Common myeloid progenitor, CD34-positive (primary cell): ENCODE results near the gene ARHGAP1.

Source experiments
- CTCF ChIA-PET: fragments of 350-600 bp; sonication (Branson Sonifier 250); formaldehyde crosslinking; loops from one replicate; lab custom pipeline; 2021; ENCODE audit warnings: antibody characterized with exemption; lab: Charles Lee
- POLR2A ChIA-PET: fragments of 350-600 bp; sonication (Branson Sonifier 250); formaldehyde crosslinking; loops from one replicate; lab custom pipeline; 2021; ENCODE audit warnings: antibody characterized with exemption; lab: Charles Lee
- DNase-seq, 3 donors: peaks; one replicate each; pipeline versions ENCODE4 v3.0.0 to v3.0.0-alpha.2; 2013
- H3K27ac ChIP-seq, 2 experiments: 1 replicate in 1 of 2; 2 replicates in 1 of 2; pipeline ENCODE4 v1.7.0; 2013; ENCODE audit warnings: inconsistent platforms in 2 of 2, low read length in 2 of 2, mild to moderate bottlenecking in 2 of 2, low read depth in 1 of 2, moderate library complexity in 1 of 2; ENCODE audit not compliant: severe bottlenecking in 2 of 2, insufficient read depth in 1 of 2, poor library complexity in 1 of 2
- H3K27me3 ChIP-seq, 5 experiments: replicated peaks in 2 of 5; 1 replicate in 3 of 5; 2 replicates in 2 of 5; pipeline versions ENCODE4 v1.6.1 to v1.7.0; 2013; ENCODE audit warnings: low read length in 4 of 5, mild to moderate bottlenecking in 2 of 5, moderate library complexity in 2 of 5, inconsistent platforms in 1 of 5; ENCODE audit not compliant: insufficient read depth in 5 of 5, control insufficient read depth in 4 of 5
- H3K36me3 ChIP-seq, 4 experiments: 1 replicate in 2 of 4; 2 replicates in 2 of 4; pipeline versions ENCODE4 v1.6.1 to v1.7.0; 2013; ENCODE audit warnings: low read length in 3 of 4, control low read depth in 1 of 4, mild to moderate bottlenecking in 1 of 4; ENCODE audit not compliant: control insufficient read depth in 4 of 4, insufficient read depth in 4 of 4
- H3K4me1 ChIP-seq, 4 experiments: 1 replicate in 3 of 4; 2 replicates in 1 of 4; pipeline versions ENCODE4 v1.6.1 to v1.7.1; 2013; ENCODE audit warnings: low read length in 3 of 4, mild to moderate bottlenecking in 3 of 4, control low read depth in 1 of 4, inconsistent platforms in 1 of 4, moderate library complexity in 1 of 4; ENCODE audit not compliant: control insufficient read depth in 4 of 4, insufficient read depth in 4 of 4; ENCODE audit errors: control extremely low read depth in 1 of 4
- H3K4me3 ChIP-seq, 7 experiments: 1 replicate in 4 of 7; 2 replicates in 3 of 7; pipeline versions ENCODE4 v1.5.1 to v1.7.0; 2013; ENCODE audit warnings: mild to moderate bottlenecking in 7 of 7, low read length in 6 of 7, moderate library complexity in 6 of 7, inconsistent platforms in 2 of 7, low read depth in 2 of 7, control low read depth in 1 of 7; ENCODE audit not compliant: insufficient read depth in 4 of 7, control insufficient read depth in 1 of 7; ENCODE audit errors: extremely low read depth in 1 of 7
- H3K9me3 ChIP-seq, 5 experiments: 1 replicate in 4 of 5; 2 replicates in 1 of 5; pipeline versions ENCODE4 v1.6.1 to v1.7.1; 2013; ENCODE audit warnings: low read length in 4 of 5, mild to moderate bottlenecking in 2 of 5, inconsistent platforms in 1 of 5, low read depth in 1 of 5, moderate library complexity in 1 of 5; ENCODE audit not compliant: control insufficient read depth in 4 of 5, insufficient read depth in 2 of 5; ENCODE audit errors: control extremely low read depth in 1 of 5
- WGBS: methylation state at CpG from one replicate; pipeline ENCODE4 v1.1.5; 2013; ENCODE audit not compliant: insufficient coverage; 5-methylcytosine and 5-hydroxymethylcytosine counted together

Gene ARHGAP1

DNA sequence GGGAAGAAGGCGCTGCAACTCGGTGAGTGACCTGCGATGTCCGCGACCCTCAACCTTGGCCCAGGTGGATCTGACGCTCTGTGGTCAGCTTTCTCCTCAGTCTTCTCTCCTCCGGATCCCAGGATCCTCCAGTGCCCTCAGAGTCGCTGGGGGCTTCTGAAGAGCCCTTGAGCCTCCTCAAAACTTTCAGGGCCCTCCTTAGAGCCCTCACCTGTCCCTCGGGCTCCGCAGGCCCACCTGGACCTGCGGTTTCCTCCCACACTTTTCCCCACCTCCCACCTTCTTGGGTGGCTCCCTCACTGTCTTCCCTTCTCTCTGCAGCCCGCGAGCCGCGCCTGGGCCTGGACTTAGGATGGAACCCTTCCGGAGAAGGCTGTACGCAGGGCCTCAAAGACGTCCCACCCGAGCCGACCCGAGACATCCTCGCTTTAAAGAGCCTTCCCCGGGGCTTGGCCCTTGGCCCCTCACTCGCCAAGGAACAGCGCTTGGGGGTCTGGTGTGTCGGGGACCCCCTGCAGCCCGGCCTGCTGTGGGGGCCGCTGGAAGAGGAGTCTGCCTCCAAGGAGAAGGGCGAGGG lies 747 bp upstream of the ARHGAP1 start:
- peaks cover 9 to 48% (median 38%) of the 10 kb centered on the region in 4 experiments for H3K36me3 ChIP-seq
- peak overlapping the region; percentile 85 to 96 for H3K27ac ChIP-seq

DNA sequence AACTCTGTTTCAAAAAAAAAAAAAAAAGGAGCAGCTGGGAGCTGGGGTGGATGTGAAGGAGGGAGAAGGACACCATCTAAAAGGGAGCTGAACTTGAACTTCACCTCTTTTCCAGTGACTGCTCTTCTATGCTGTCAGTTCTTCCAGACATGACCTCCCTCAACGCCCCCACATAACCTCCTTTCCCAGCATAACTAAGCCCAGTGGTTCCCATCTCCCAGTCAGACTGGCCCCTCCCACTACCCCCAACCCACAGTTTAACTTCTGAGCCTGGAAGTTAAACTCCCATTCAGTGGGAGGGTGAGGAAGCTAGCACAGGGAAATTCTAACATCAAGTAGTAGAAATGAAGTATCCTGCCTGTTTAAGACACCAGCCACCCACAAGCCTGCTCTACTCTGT lies 1.8 kb downstream of the ARHGAP1 start:
- H3K9me3 ChIP-seq = no peaks in the 10 kb centered on the region
- WGBS = 100% methylated on average over 1 of the region's 1 CpG
- ChIA-PET CTCF (interaction anchor here (0.7 to 1.8 kb wide), 3 partner anchors 20 to 27 kb away, joined by 3 to 5 read pairs (median 4); no protein-coding TSS in a partner anchor), POLR2A (no interaction called here)
- no peak for DNase-seq
- peaks cover 5 to 48% (median 39%) of the 10 kb centered on the region in 4 experiments for H3K36me3 ChIP-seq
- H3K4me3 ChIP-seq = no peak overlapping the region
- H3K27ac ChIP-seq = no peak overlapping the region
- peaks cover 3 to 28% (median 26%) of the 10 kb centered on the region in 4 experiments for H3K4me1 ChIP-seq
- H3K27me3 ChIP-seq = no peaks in the 10 kb centered on the region

More for the DNA sequence above, 747 bp upstream of the ARHGAP1 start:
- no peaks in the 10 kb centered on the region for H3K27me3 ChIP-seq
- H3K9me3 ChIP-seq = no peaks in the 10 kb centered on the region
- ChIA-PET CTCF (interaction anchor here (0.9 to 1.8 kb wide), 4 partner anchors 9 to 42 kb away, joined by 3 to 4 read pairs (median 3); no protein-coding TSS in a partner anchor), POLR2A (interaction anchor here (1.2 to 2.0 kb wide), 2 partner anchors 16 to 30 kb away, joined by 3 to 13 read pairs; no protein-coding TSS in a partner anchor)
- peaks cover 3 to 28% (median 26%) of the 10 kb centered on the region in 4 experiments for H3K4me1 ChIP-seq
- peak overlapping the region; percentile 59 to 100 (median 97) for H3K4me3 ChIP-seq
- WGBS = 0% methylated on average over 23 of the region's 29 CpGs
- no peak for DNase-seq

DNA sequence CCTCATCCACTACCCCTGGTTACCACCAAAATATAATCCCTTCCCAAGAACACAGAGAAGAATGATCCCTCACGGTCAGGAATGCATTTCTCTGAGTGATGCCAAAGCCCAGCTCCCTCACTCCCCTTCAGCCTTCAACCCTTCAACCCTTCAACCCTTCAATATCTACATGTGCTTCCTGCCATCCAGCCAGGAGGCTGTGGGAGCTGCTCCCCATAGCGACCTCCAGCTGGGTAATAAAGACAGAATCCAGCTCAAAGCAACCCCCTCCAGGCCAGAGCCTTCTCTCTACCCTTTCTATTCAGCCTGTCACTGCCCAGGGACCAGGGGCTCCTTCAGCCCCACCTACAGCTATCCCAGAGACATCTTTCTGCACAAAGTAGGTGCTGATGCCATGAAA lies 2.7 kb downstream of the ARHGAP1 start:
- POLR2A ChIA-PET = interaction anchor here (0.6 kb wide), 1 partner anchor 12 kb away, joined by 3 read pairs; no protein-coding TSS in a partner anchor
- Histone ChIP-seq H3K4me1 (peaks cover 3 to 28% (median 24%) of the 10 kb centered on the region in 4 experiments), H3K27ac (peak overlapping the region in 1 of 2 experiments; percentile 9), H3K36me3 (peaks cover 5 to 45% (median 37%) of the 10 kb centered on the region in 4 experiments), H3K27me3 (no peaks in the 10 kb centered on the region), H3K4me3 (no peak overlapping the region), H3K9me3 (no peaks in the 10 kb centered on the region)
- DNase-seq = no peak
- CTCF ChIA-PET = interaction anchor here (0.9 to 1.8 kb wide), 2 partner anchors 19 to 26 kb away, joined by 3 to 5 read pairs; no protein-coding TSS in a partner anchor
- WGBS = no CpG with 5 or more reads among the region's 2 CpGs

DNA sequence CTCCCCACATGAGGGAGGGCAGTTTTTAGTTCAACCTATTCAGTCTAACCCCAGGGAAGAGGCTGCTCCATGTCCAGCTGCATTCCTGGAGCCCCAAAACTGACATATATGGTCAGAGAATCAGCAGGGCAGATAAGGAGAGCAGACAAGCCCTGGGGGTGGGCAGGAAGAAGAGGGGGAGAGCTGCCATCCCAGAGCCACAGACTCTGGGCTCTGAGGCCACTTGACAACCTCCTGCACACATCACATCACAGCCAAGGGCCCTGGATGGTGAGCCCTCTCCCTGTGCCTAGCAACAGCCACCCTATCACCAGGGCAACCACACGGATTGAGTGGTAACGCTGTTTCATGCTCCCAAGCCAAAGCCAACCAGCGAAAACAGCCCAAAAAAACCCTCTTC lies 3.1 kb downstream of the ARHGAP1 start:
- H3K4me3 ChIP-seq = no peak overlapping the region
- CTCF ChIA-PET = interaction anchor here (0.6 to 3.2 kb wide), 4 partner anchors 13 to 28 kb away, joined by 3 to 13 read pairs (median 4); no protein-coding TSS in a partner anchor

DNA sequence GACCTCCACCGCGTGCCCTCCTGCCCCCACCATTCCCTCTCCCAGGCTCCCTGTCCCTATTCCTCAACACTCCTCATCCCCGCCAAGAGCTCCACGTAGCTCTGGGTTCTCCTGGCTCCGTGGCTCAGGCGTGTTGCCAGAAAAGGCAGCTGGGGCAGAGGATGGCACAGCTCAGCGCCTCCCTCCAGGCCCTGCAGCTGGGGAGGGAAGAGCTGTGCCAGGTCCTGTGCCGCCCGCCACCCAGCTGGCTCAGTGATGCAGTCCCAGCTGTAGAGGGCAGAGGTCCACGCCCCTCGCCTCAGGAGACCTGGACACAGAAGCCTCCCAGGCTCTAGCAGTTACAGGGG lies 4.2 kb downstream of the ARHGAP1 start:
- POLR2A ChIA-PET = no interaction called here
- Histone ChIP-seq H3K4me1 (peaks cover 0 to 16% (median 12%) of the 10 kb centered on the region in 4 experiments), H3K27me3 (no peaks in the 10 kb centered on the region), H3K27ac (no peak overlapping the region), H3K36me3 (peaks cover 7 to 49% (median 40%) of the 10 kb centered on the region in 4 experiments), H3K9me3 (no peaks in the 10 kb centered on the region), H3K4me3 (no peak overlapping the region)
- WGBS = 97% methylated on average over 11 of the region's 11 CpGs
- DNase-seq = no peak
- CTCF ChIA-PET = interaction anchor here (1.0 to 3.2 kb wide), 3 partner anchors 21 to 27 kb away, joined by 4 to 13 read pairs (median 5); no protein-coding TSS in a partner anchor

More for the DNA sequence above, 3.1 kb downstream of the ARHGAP1 start:
- Histone ChIP-seq H3K27me3 (no peaks in the 10 kb centered on the region), H3K36me3 (peaks cover 5 to 44% (median 34%) of the 10 kb centered on the region in 4 experiments), H3K9me3 (no peaks in the 10 kb centered on the region), H3K4me1 (peaks cover 3 to 25% (median 20%) of the 10 kb centered on the region in 4 experiments), H3K27ac (peak overlapping the region in 1 of 2 experiments; percentile 9)
- no peak for DNase-seq
- POLR2A ChIA-PET = interaction anchor here (0.6 kb wide), 1 partner anchor 12 kb away, joined by 3 read pairs; no protein-coding TSS in a partner anchor
- 100% methylated on average over 2 of the region's 3 CpGs for WGBS

DNA sequence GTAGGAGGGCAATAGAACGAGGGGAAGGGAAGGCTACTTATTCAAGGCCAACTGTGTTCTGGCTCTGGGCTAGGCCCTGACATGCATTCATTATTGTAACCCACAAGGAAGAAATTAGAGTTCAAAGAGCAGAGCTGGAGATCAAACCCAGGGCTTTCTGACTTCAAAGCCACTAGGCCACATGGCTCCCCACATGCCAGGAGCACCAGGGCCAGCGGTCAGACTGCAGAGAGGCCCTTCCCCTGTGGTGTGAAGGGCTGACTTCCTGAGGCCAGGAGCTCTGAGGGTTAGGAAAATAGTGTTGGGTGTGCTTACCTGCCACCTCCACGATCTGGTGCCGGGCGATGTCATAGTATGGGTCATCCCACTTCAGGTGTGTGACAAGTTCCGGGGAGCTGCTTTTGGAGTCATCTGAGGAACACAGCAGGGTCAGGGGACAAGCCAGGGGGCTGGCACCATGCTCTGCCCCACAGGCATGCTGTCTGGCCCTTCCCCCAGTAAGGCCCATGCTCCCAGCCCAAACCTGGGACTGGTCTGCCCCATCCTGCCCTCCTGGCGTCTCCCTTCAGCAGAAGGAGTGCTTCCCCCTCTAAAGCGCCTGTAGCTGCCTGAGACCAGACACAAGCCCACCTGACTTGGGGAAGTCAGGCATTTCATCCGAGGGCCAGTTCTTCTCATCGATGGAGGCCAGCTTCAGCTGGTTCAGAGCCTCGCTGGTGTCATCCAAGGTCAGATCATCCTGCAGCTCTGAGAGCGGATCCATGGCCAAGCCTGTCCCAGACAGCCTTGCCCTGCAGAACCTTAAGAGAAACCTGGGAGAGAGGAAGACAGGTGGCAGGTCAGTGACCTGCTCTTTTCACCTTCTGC lies 4.8 kb downstream of the ARHGAP1 start:
- H3K4me1 ChIP-seq = peaks cover 0 to 16% (median 12%) of the 10 kb centered on the region in 4 experiments
- DNase-seq = no peak
- no peak overlapping the region for H3K27ac ChIP-seq
- no peaks in the 10 kb centered on the region for H3K27me3 ChIP-seq
- H3K36me3 ChIP-seq = peaks cover 7 to 54% (median 42%) of the 10 kb centered on the region in 4 experiments
- WGBS = 94% methylated on average over 9 of the region's 12 CpGs
- ChIA-PET POLR2A (no interaction called here), CTCF (interaction anchor here (0.7 to 3.2 kb wide), 3 partner anchors 23 to 26 kb away, joined by 3 to 13 read pairs (median 4); no protein-coding TSS in a partner anchor)
- no peak overlapping the region for H3K4me3 ChIP-seq
- H3K9me3 ChIP-seq = no peaks in the 10 kb centered on the region
